Progenitor cell of endocrine pancreas (in vitro differentiated cells): ENCODE data around the gene FHAD1. TPM values are rescaled to one million over a fixed set of nuclear protein-coding genes. Genes with fewer than 3 reads are reported as not detected.

Source experiments
- DNase-seq: peaks from one replicate; pipeline ENCODE4 v3.0.0; 2021; ENCODE audit warnings: low spot score; ENCODE audit not compliant: unreplicated experiment
- H3K27ac Mint-ChIP-seq: 2 replicates; pipeline ENCODE4 v1.8.0; 2021; ENCODE audit warnings: mild to moderate bottlenecking, moderate library complexity, mixed read lengths
- H3K27me3 Mint-ChIP-seq: 2 replicates; pipeline ENCODE4 v1.8.0; 2021; ENCODE audit warnings: mixed read lengths
- H3K36me3 Mint-ChIP-seq: 2 replicates; pipeline ENCODE4 v1.8.0; 2022; ENCODE audit warnings: mixed read lengths; ENCODE audit not compliant: insufficient read depth
- H3K4me1 Mint-ChIP-seq: 2 replicates; pipeline ENCODE4 v1.8.0; 2021; ENCODE audit warnings: low read depth, mixed read lengths
- H3K4me3 Mint-ChIP-seq: 2 replicates; pipeline ENCODE4 v1.8.0; 2021; ENCODE audit warnings: low read depth, mild to moderate bottlenecking, moderate library complexity, mixed read lengths
- H3K9me3 Mint-ChIP-seq: 2 replicates; pipeline ENCODE4 v1.8.0; 2021; ENCODE audit warnings: low read depth, mixed read lengths
- total RNA-seq: library from RNA; stranded (reverse); gene quantifications from 2 replicates; pipeline ENCODE4 v1.2.1, GENCODE V29; 2021
- TF ChIP-seq, protein P1 (sequence below): fragments of 200-600 bp; sonication (generic); IDR thresholded peaks from one replicate; pipeline ENCODE4 v1.5.0; 2021; ENCODE audit warnings: antibody characterized with exemption, mild to moderate bottlenecking; ENCODE audit not compliant: unreplicated experiment

Gene FHAD1
- total RNA-seq, 1 donor from 2014 or later, result 5.0 TPM

DNA sequence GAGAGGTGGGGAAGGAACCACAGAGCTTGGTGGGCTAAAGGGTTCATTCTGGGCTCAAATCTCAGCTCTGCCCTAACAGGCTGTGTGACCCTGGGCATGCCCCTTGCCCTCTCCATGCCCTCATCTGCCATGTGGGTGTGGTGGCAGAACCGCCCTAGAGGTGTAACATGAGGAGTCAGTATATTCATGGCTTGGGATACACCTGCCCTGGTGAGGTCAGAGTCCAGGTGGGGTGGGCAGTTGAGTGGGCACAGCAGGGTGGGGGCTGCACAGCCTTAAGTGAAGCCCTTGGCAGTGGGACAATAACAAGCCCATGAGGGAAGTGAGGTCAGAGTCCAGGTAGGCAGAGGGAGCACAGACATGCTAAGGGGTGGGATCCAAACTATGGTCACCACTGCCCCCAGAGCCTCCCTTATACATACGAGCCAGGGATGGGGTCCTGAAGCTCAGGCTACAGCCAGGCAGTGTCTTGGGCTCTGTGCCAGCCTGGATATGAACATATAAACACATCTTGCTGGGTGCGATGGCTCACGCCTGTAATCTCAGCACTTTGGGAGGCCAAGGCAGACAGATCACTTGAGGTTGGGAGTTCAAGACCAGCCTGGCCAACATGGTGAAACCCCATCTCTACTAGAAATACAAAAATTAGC is 103.7 kb downstream of the FHAD1 start:
- H3K4me1 Mint-ChIP-seq, result peaks cover 7% of the 10 kb centered on the region
- H3K27ac Mint-ChIP-seq, result no peak overlapping the region
- DNase-seq, result no peak
- H3K9me3 Mint-ChIP-seq, result no peaks in the 10 kb centered on the region
- no peaks in the 10 kb centered on the region for H3K27me3 Mint-ChIP-seq
- H3K4me3 Mint-ChIP-seq, result no peak overlapping the region
- no peaks in the 10 kb centered on the region for H3K36me3 Mint-ChIP-seq
- TF ChIP-seq, protein P1, sequence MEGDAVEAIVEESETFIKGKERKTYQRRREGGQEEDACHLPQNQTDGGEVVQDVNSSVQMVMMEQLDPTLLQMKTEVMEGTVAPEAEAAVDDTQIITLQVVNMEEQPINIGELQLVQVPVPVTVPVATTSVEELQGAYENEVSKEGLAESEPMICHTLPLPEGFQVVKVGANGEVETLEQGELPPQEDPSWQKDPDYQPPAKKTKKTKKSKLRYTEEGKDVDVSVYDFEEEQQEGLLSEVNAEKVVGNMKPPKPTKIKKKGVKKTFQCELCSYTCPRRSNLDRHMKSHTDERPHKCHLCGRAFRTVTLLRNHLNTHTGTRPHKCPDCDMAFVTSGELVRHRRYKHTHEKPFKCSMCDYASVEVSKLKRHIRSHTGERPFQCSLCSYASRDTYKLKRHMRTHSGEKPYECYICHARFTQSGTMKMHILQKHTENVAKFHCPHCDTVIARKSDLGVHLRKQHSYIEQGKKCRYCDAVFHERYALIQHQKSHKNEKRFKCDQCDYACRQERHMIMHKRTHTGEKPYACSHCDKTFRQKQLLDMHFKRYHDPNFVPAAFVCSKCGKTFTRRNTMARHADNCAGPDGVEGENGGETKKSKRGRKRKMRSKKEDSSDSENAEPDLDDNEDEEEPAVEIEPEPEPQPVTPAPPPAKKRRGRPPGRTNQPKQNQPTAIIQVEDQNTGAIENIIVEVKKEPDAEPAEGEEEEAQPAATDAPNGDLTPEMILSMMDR, result no peak

- H3K27me3 Mint-ChIP-seq, result no peaks in the 10 kb centered on the region
- peaks cover 7% of the 10 kb centered on the region for H3K4me1 Mint-ChIP-seq
- no peaks in the 10 kb centered on the region for H3K36me3 Mint-ChIP-seq
- DNase-seq, result no peak
- no peak overlapping the region for H3K4me3 Mint-ChIP-seq
- H3K9me3 Mint-ChIP-seq, result no peaks in the 10 kb centered on the region
- H3K27ac Mint-ChIP-seq, result no peak overlapping the region
- TF ChIP-seq, protein P1, result no peak
Measured at GRCh38 chr1:15351310-15351709, 104.3 kb downstream of the FHAD1 start.

DNA sequence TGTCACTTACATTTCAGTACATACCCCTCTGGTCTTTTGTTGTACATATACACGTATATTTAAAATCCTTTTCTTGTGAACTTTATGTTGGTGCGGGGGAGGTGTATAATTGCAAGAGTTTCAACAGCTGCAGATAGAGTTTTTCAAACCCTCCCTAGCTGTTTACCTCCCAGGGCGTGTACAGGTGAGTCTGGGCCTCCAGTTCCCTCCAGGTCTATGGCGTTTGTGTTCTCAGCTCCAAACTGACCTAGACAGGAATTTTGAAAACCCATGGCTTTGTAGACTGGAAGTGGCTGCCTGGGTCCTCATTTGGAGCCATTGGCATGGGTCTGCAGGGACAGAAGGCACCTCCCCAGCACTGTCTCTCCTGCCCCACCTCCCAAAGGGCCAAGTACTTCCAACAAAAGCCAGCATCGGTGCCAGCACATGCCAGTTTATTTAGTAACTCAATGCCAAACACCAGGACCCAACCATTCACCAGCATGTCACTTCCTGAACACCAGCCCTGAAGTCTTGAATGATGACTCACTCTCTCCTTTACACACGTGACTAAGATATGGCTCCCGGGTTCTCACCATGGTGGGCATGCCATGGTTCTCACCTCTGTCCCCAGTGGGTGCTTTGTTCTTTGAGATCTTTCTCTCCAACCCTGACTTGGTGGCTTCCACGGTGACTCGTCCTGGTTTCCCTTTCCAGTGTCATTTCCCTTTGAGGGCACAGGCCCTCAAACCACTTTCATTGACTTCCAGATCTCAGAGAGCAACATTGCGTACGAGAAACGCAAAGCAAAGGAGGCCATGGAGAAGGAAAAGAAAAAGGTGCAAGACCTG is 105.3 kb downstream of the FHAD1 start:
- DNase-seq, result no peak
- Mint-ChIP-seq H3K27me3 (no peaks in the 10 kb centered on the region), H3K27ac (peak overlapping the region; percentile 79), H3K4me1 (peaks cover 7% of the 10 kb centered on the region), H3K36me3 (no peaks in the 10 kb centered on the region), H3K9me3 (no peaks in the 10 kb centered on the region), H3K4me3 (no peak overlapping the region)
- TF ChIP-seq, protein P1, result no peak

DNA sequence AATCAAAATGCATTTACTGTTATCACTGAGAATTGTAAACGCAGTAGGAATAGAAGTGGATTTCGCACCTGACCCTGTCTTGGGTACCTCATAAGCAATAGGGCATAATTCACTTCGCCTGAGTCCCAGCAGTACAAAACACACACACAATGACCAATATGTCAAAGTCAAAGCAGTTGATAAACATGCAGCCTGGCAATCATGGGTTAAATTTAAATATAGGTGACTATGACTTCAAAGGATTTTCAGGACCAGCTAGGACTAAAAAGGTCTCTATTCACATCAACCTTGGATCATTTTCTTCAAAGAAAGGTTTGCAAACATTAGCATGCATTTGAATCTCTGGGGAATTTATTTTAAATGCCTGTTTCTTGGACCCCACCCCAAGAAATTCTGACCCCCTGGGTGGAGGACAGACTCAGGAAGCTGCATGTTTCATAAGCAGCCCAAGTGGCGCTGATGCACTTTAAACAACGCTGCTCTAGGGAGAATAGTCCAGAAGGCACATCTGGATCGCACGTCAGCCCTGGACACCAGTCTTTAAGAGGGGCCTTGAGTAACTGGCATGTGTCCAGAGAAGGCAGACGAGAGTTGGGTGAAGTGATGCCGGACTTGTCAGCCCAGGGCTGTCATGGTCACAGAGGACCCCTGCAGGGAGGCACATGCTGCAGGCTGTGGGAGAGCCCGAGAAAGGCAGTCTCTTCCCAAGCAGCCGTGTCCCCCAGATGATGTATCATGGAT is 107.0 kb downstream of the FHAD1 start:
- Mint-ChIP-seq H3K36me3 (no peaks in the 10 kb centered on the region), H3K27me3 (peaks cover 7% of the 10 kb centered on the region), H3K27ac (no peak overlapping the region), H3K4me3 (no peak overlapping the region), H3K9me3 (no peaks in the 10 kb centered on the region), H3K4me1 (peaks cover 12% of the 10 kb centered on the region)
- TF ChIP-seq, protein P1, result no peak
- no peak for DNase-seq

GRCh38 chr1:15354580-15354965 is 107.5 kb downstream of the FHAD1 start:
- H3K9me3 Mint-ChIP-seq, result no peaks in the 10 kb centered on the region
- H3K27ac Mint-ChIP-seq, result no peak overlapping the region
- H3K4me1 Mint-ChIP-seq, result peaks cover 12% of the 10 kb centered on the region
- H3K4me3 Mint-ChIP-seq, result no peak overlapping the region
- no peaks in the 10 kb centered on the region for H3K36me3 Mint-ChIP-seq
- no peak for DNase-seq
- peaks cover 8% of the 10 kb centered on the region for H3K27me3 Mint-ChIP-seq
- TF ChIP-seq, protein P1, result no peak
